NCI-H2171 (cell line): ENCODE measurements around the gene PSMD3.
"Not testable (repeated sequence)": the region's sequence is repeated elsewhere in the genome, so short reads cannot be mapped to it uniquely, and the experiment has no call there.

Experiments
- DNase-seq: peaks from one replicate; lab custom pipeline; 2025; lab: John Stamatoyannopoulos, UW

PSMD3 gene

GRCh38 chr17:39996800-39997199, 16.2 kb downstream of the PSMD3 start:
- no peak for DNase-seq

GRCh38 chr17:39997543-39997942, 16.9 kb downstream of the PSMD3 start:
- DNase-seq = no peak

GRCh38 chr17:39999067-39999466, 18.5 kb downstream of the PSMD3 start:
- DNase-seq = no peak

- no peak for DNase-seq
These were observed 19.6 kb downstream of the PSMD3 start for GRCh38 chr17:40000161-40000560.

GRCh38 chr17:40001335-40001734, 20.7 kb downstream of the PSMD3 start:
- not testable (repeated sequence) for DNase-seq

- DNase-seq = no peak
These were observed 23.5 kb downstream of the PSMD3 start for GRCh38 chr17:40004072-40004471.

GRCh38 chr17:40004712-40005111, 24.1 kb downstream of the PSMD3 start:
- DNase-seq = no peak

- no peak for DNase-seq
These were observed 24.9 kb downstream of the PSMD3 start for GRCh38 chr17:40005520-40005919.

- not testable (repeated sequence) for DNase-seq
These were observed 30.4 kb downstream of the PSMD3 start for GRCh38 chr17:40010946-40011500.

GRCh38 chr17:40012017-40012647, 31.5 kb downstream of the PSMD3 start:
- not testable (repeated sequence) for DNase-seq

GRCh38 chr17:40014375-40014980, 33.9 kb downstream of the PSMD3 start:
- DNase-seq = no peak

GRCh38 chr17:40015005-40015997, 34.7 kb downstream of the PSMD3 start, which contains the start of gene CSF3:
Gene CSF3, plus strand, starts transcription at chr17:40015440. Its CDS starts 35 bp downstream, at chr17:40015475.
- no peak for DNase-seq

GRCh38 chr17:40015998-40016985, 35.7 kb downstream of the PSMD3 start:
- DNase-seq = no peak

- no peak for DNase-seq
These were observed 36.9 kb downstream of the PSMD3 start for GRCh38 chr17:40017422-40018080.

GRCh38 chr17:40018211-40019121, 37.9 kb downstream of the PSMD3 start:
- DNase-seq = no peak

GRCh38 chr17:40019140-40019991, 38.8 kb downstream of the PSMD3 start:
- DNase-seq = no peak

- DNase-seq = no peak
These were observed 39.5 kb downstream of the PSMD3 start for GRCh38 chr17:40020146-40020545.

- no peak for DNase-seq
These were observed 40.9 kb downstream of the PSMD3 start for GRCh38 chr17:40021451-40021971.
